GM18867 (cell line): ENCODE measurements around the gene CXCL9.
"Not testable (repeated sequence)": the region's sequence is repeated elsewhere in the genome, so short reads cannot be mapped to it uniquely, and the experiment has no call there.

Source experiments
- ATAC-seq: cut with Tn5 transposase; IDR thresholded peaks from one replicate; pipeline ENCODE4 v1.9.1; 2021; ENCODE audit warnings: mild to moderate bottlenecking, moderate library complexity; ENCODE audit not compliant: unreplicated experiment

CXCL9 gene

GRCh38 chr4:76013540-76013939 is 6.2 kb upstream of the CXCL9 start:
- ATAC-seq: no peak

- no peak for ATAC-seq
Measured at GRCh38 chr4:76012388-76012801, 5.1 kb upstream of the CXCL9 start.

- peak; percentile 74 for ATAC-seq
Measured at GRCh38 chr4:76011700-76012387, 4.5 kb upstream of the CXCL9 start.

- ATAC-seq: no peak
Measured at GRCh38 chr4:76011018-76011670, 3.8 kb upstream of the CXCL9 start.

GRCh38 chr4:76010576-76010975 is 3.3 kb upstream of the CXCL9 start:
- no peak for ATAC-seq

- ATAC-seq: no peak
Measured at GRCh38 chr4:76009311-76009710, 2.0 kb upstream of the CXCL9 start.

GRCh38 chr4:76003620-76004019 is 3.7 kb downstream of the CXCL9 start:
- ATAC-seq: no peak

- no peak for ATAC-seq
Measured at GRCh38 chr4:76003035-76003434, 4.3 kb downstream of the CXCL9 start.

GRCh38 chr4:76002176-76002575 is 5.1 kb downstream of the CXCL9 start:
- no peak for ATAC-seq

GRCh38 chr4:76001700-76002099 is 5.6 kb downstream of the CXCL9 start:
- no peak for ATAC-seq

- ATAC-seq: no peak
Measured at GRCh38 chr4:76000279-76000678, 7.0 kb downstream of the CXCL9 start.

GRCh38 chr4:75998525-75999147 is 8.7 kb downstream of the CXCL9 start:
- ATAC-seq: not testable (repeated sequence)

- no peak for ATAC-seq
Measured at GRCh38 chr4:75997946-75998345, 9.4 kb downstream of the CXCL9 start.

- no peak for ATAC-seq
Measured at GRCh38 chr4:75997081-75997480, 10.2 kb downstream of the CXCL9 start.

- no peak for ATAC-seq
Measured at GRCh38 chr4:75995727-75996126, 11.6 kb downstream of the CXCL9 start.

- no peak for ATAC-seq
Measured at GRCh38 chr4:75992462-75992861, 14.8 kb downstream of the CXCL9 start.

GRCh38 chr4:75989846-75990528 is 17.3 kb downstream of the CXCL9 start:
- no peak for ATAC-seq

- no peak for ATAC-seq
Measured at GRCh38 chr4:75985116-75985515, 22.2 kb downstream of the CXCL9 start.

GRCh38 chr4:75980576-75980975 is 26.7 kb downstream of the CXCL9 start:
- no peak for ATAC-seq

GRCh38 chr4:75976177-75976576 is 31.1 kb downstream of the CXCL9 start:
- no peak for ATAC-seq

GRCh38 chr4:75973766-75974165 is 33.5 kb downstream of the CXCL9 start:
- ATAC-seq: no peak

GRCh38 chr4:75968084-75968483 is 39.2 kb downstream of the CXCL9 start:
- ATAC-seq: no peak
